ENCODE data around the gene SAP30BP.

The SAP30BP gene

DNA sequence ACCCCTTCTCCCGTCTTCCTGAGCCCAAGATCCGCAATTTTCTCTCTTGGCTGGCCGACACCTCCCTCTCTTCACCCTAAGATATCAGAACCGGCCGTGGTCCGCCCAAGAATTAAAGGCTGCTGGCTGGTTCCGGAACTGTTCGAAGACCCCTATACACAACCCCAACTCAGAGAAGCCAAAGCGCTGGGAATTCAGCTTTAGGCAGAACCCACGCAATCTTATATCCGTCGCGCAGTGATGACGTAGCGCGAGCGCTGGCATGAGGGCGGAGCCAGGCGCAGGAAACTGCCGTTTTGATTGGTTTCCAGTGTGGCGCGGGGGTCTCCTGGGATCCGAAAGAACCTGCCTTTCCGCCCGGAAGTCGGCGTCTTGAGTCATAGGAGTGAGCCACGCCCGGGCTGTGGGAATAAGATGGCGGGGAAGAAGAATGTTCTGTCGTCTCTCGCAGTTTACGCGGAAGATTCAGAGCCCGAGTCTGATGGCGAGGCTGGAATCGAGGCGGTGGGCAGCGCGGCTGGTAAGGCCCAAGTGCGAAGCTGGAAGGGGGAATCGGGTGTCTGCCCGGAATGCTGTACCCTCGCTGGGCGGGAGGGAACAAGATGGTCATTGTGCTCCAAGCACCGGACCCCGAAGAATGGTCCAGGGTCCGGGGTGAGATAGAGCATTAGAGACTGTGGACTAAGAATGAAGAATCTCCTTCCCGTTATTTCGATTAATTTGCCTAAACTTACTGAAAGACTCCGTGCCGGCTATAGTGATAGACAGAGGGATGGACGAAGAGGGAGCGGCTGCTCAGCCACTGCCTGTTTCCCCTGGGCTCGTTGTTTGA lies at the start of gene SAP30BP, which contains the start of gene RECQL5:
Gene SAP30BP (plus strand): TSS at position 380 of the 832 bp plus-strand sequence. CDS start 35 bp downstream, at position 415.
Gene RECQL5 (minus strand): TSS at position 196 of the 832 bp plus-strand sequence. CDS start 597 bp downstream, outside the sequence.
- H3K9me3 ChIP-seq (ENCODE audit: low read depth, low read length): no peaks in the 10 kb centered on the region
- TF ChIP-seq FOXP2 (optimal IDR thresholded peaks at IDR 0.05; ENCODE audit: control extremely low read depth, extremely low read length, insufficient read depth) (no peak), POLR2AphosphoS5 (IDR thresholded peaks at IDR 0.05; ENCODE audit: borderline replicate concordance, low read depth, low read length) (peak; percentile 88)
- H3K4me3 ChIP-seq: peak within 1 kb of the TSS; percentile 94
- H3K27ac ChIP-seq: peak within 1 kb of the TSS; percentile 74
- peak; percentile 93 for DNase-seq (ENCODE audit: low read depth, low spot score)
- H3K36me3 ChIP-seq (ENCODE audit: insufficient read depth, low read length): peaks cover 49% of the 10 kb centered on the region
- H3K9ac ChIP-seq (ENCODE audit: insufficient read length): peak within 1 kb of the TSS; percentile 95

DNA sequence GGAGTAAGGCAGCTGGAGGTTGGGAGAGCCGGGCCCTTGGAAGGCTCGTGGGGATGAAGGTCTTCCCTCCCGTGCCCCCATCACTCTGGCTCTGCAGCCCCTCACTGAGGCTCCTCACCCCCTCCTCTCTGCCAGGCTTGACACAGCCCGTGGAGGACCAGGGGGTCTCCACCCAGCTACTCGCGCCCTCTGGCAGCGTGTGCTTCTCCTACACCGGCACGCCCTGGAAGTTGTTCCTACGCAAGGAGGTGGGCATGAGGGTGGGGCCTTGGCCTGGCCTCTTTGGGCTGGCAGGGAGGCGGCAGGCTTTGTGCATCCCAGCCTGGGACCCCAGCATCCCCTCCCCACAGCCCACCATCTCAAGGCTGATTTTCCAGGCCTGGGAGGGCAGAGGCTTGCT lies 49.5 kb upstream of the SAP30BP start:
- no peak overlapping the region for H3K4me3 ChIP-seq
- H3K36me3 ChIP-seq (ENCODE audit: insufficient read depth, low read length): no peaks in the 10 kb centered on the region
- TF ChIP-seq POLR2AphosphoS5 (IDR thresholded peaks at IDR 0.05; ENCODE audit: borderline replicate concordance, low read depth, low read length): no peak
- TF ChIP-seq FOXP2 (optimal IDR thresholded peaks at IDR 0.05; ENCODE audit: control extremely low read depth, extremely low read length, insufficient read depth): no peak
- no peak for TF ChIP-seq EZH2 (IDR thresholded peaks at IDR 0.05)
- H3K27ac ChIP-seq: no peak overlapping the region
- DNase-seq (ENCODE audit: low read depth, low spot score): no peak
- H3K9ac ChIP-seq (ENCODE audit: insufficient read length): no peak overlapping the region
- no peaks in the 10 kb centered on the region for H3K9me3 ChIP-seq (ENCODE audit: low read depth, low read length)

DNA sequence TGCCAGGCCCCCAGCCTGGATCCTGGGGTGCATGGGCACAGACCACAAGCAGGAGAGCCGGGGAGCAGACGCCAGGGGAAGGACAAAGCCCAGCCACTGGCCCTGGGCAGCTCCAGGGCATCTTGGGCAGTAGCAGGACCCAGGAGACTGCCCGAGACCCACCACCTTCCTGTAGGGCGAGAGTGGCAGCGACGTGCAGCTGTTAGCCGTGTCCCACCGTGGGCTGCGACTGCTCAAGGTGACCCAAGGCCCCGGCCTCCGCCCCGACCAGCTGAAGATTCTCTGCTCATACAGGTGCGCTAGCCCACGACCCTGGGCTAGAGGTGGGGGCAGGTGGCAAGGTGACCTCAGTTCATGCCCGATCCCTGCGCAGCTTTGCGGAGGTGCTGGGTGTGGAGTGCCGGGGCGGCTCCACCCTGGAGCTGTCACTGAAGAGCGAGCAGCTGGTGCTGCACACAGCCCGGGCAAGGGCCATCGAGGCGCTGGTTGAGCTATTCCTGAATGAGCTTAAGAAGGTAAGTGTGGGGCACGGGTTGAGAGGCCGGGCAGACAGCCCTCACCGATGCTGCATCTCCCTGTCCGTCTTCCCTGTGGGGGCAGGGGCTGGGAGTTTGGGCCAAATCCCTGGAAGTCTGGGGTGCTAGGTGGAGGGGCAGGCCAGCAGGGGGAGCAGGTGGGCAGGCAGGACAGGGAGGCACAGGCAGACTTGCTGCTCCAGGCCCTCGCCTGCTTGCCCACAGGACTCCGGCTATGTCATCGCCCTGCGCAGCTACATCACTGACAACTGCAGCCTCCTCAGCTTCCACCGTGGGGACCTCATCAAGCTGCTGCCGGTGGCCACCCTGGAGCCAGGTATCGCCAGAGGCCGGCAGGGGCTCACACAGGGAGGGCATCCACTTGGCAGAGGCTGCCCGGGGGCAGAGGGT lies 47.4 kb upstream of the SAP30BP start:
- no peak overlapping the region for H3K9ac ChIP-seq (ENCODE audit: insufficient read length)
- no peak overlapping the region for H3K27ac ChIP-seq
- no peaks in the 10 kb centered on the region for H3K9me3 ChIP-seq (ENCODE audit: low read depth, low read length)
- DNase-seq (ENCODE audit: low read depth, low spot score): no peak
- no peaks in the 10 kb centered on the region for H3K36me3 ChIP-seq (ENCODE audit: insufficient read depth, low read length)
- no peak overlapping the region for H3K4me3 ChIP-seq
- TF ChIP-seq EZH2 (IDR thresholded peaks at IDR 0.05): no peak
- TF ChIP-seq FOXP2 (optimal IDR thresholded peaks at IDR 0.05; ENCODE audit: control extremely low read depth, extremely low read length, insufficient read depth): no peak
- TF ChIP-seq POLR2AphosphoS5 (IDR thresholded peaks at IDR 0.05; ENCODE audit: borderline replicate concordance, low read depth, low read length): no peak

DNA sequence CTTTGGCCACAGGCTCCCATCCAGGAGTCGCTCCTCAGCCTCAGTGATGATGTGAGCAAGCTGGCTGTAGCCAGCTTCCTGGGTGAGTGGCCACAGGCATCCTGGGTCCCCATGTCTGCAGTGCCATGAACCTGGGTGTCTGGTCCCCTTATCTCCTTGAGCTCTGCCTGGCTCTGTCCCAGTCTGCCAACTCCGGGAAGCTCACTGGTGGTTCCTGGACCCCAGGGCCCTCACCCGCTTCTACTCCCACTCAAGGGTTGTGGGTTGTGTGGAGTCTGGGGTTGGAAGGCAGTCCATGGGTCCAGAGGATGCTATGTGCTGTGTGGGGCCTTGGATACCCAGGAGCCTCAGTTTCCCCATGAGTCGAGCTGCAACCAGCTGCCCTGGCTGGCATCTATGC lies 45.6 kb upstream of the SAP30BP start:
- DNase-seq (ENCODE audit: low read depth, low spot score): no peak
- Histone ChIP-seq H3K9ac (ENCODE audit: insufficient read length) (no peak overlapping the region), H3K27ac (no peak overlapping the region), H3K4me3 (no peak overlapping the region), H3K9me3 (ENCODE audit: low read depth, low read length) (no peaks in the 10 kb centered on the region), H3K36me3 (ENCODE audit: insufficient read depth, low read length) (no peaks in the 10 kb centered on the region)
- TF ChIP-seq POLR2AphosphoS5 (IDR thresholded peaks at IDR 0.05; ENCODE audit: borderline replicate concordance, low read depth, low read length) (no peak), FOXP2 (optimal IDR thresholded peaks at IDR 0.05; ENCODE audit: control extremely low read depth, extremely low read length, insufficient read depth) (no peak)

GRCh38 chr17:75622076-75622475 lies 45.1 kb upstream of the SAP30BP start:
- Histone ChIP-seq H3K4me3 (no peak overlapping the region), H3K27ac (no peak overlapping the region), H3K9me3 (ENCODE audit: low read depth, low read length) (no peaks in the 10 kb centered on the region), H3K9ac (ENCODE audit: insufficient read length) (no peak overlapping the region), H3K36me3 (ENCODE audit: insufficient read depth, low read length) (no peaks in the 10 kb centered on the region)
- TF ChIP-seq POLR2AphosphoS5 (IDR thresholded peaks at IDR 0.05; ENCODE audit: borderline replicate concordance, low read depth, low read length) (no peak), EZH2 (IDR thresholded peaks at IDR 0.05) (no peak), FOXP2 (optimal IDR thresholded peaks at IDR 0.05; ENCODE audit: control extremely low read depth, extremely low read length, insufficient read depth) (no peak)
- DNase-seq (ENCODE audit: low read depth, low spot score): no peak

DNA sequence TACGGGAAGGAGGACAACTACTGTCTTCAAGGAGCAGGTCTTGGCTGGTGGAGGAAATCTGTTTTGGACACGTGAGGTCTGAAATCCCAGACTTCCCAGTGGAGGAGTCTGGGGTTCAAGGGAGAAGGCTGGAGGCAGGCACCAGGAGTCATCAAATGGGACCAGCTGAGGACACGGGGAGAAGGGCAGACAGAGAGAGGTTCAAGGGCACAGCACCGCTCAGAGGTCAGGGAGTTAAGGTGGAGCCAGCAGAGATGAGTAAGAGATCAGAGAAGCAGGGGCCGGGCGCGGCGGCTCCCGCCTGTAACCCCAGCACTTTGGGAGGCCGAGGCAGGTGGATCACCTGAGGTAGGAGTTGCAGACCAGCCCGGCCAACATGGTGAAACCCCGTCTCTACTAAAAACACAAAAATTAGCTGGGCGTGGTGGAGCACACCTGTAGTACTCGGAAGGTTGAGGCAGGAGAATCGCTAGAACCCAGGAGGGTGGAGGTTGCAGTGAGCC lies 44.3 kb upstream of the SAP30BP start:
- H3K9ac ChIP-seq (ENCODE audit: insufficient read length): no peak overlapping the region
- TF ChIP-seq FOXP2 (optimal IDR thresholded peaks at IDR 0.05; ENCODE audit: control extremely low read depth, extremely low read length, insufficient read depth): no peak
- TF ChIP-seq EZH2 (IDR thresholded peaks at IDR 0.05): no peak
- no peak for TF ChIP-seq POLR2AphosphoS5 (IDR thresholded peaks at IDR 0.05; ENCODE audit: borderline replicate concordance, low read depth, low read length)
- DNase-seq (ENCODE audit: low read depth, low spot score): no peak
- no peaks in the 10 kb centered on the region for H3K36me3 ChIP-seq (ENCODE audit: insufficient read depth, low read length)
- no peak overlapping the region for H3K27ac ChIP-seq
- H3K9me3 ChIP-seq (ENCODE audit: low read depth, low read length): no peaks in the 10 kb centered on the region
- no peak overlapping the region for H3K4me3 ChIP-seq

GRCh38 chr17:75623386-75623785 lies 43.8 kb upstream of the SAP30BP start:
- H3K9ac ChIP-seq (ENCODE audit: insufficient read length): no peak overlapping the region
- H3K27ac ChIP-seq: no peak overlapping the region
- DNase-seq (ENCODE audit: low read depth, low spot score): no peak
- no peak for TF ChIP-seq FOXP2 (optimal IDR thresholded peaks at IDR 0.05; ENCODE audit: control extremely low read depth, extremely low read length, insufficient read depth)
- TF ChIP-seq EZH2 (IDR thresholded peaks at IDR 0.05): no peak
- TF ChIP-seq POLR2AphosphoS5 (IDR thresholded peaks at IDR 0.05; ENCODE audit: borderline replicate concordance, low read depth, low read length): no peak
- no peaks in the 10 kb centered on the region for H3K9me3 ChIP-seq (ENCODE audit: low read depth, low read length)
- H3K4me3 ChIP-seq: no peak overlapping the region
- H3K36me3 ChIP-seq (ENCODE audit: insufficient read depth, low read length): no peaks in the 10 kb centered on the region

DNA sequence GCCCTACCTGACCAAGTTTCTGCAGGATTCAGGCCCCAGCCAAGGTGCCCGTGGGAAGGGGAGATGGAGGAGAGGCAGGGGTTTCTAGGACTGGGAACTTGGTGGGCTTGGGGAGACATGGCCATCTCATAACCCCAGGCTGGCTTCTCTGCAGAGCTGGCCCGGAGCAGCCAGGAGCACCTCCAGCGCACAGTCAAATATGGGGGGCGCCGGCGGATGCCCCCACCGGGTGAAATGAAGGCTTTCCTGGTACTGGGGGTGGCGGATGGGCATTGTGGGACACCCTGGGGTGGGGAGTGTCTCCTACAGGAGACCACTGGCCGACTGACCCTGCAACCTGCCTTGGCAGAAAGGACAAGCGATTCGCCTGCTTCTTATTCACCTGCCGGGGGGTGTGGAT lies 43.1 kb upstream of the SAP30BP start:
- no peak overlapping the region for H3K4me3 ChIP-seq
- H3K9ac ChIP-seq (ENCODE audit: insufficient read length): no peak overlapping the region
- no peaks in the 10 kb centered on the region for H3K9me3 ChIP-seq (ENCODE audit: low read depth, low read length)
- no peak for DNase-seq (ENCODE audit: low read depth, low spot score)
- TF ChIP-seq FOXP2 (optimal IDR thresholded peaks at IDR 0.05; ENCODE audit: control extremely low read depth, extremely low read length, insufficient read depth): no peak
- TF ChIP-seq EZH2 (IDR thresholded peaks at IDR 0.05): no peak
- TF ChIP-seq POLR2AphosphoS5 (IDR thresholded peaks at IDR 0.05; ENCODE audit: borderline replicate concordance, low read depth, low read length): no peak
- H3K27ac ChIP-seq: no peak overlapping the region
- H3K36me3 ChIP-seq (ENCODE audit: insufficient read depth, low read length): no peaks in the 10 kb centered on the region

Measured in SK-N-MC (cell line).